GM19099 (cell line): ENCODE results near the gene PTPRE.

Source experiments
- POLR2A ChIP-seq: IDR thresholded peaks from 3 replicates; pipeline ENCODE4 v1.6.1; 2011; ENCODE audit warnings: low read depth; ENCODE audit not compliant: insufficient read length; ENCODE audit errors: extremely low read depth

Gene PTPRE

GRCh38 chr10:127984945-127985344, 78.0 kb downstream of the PTPRE start:
- no peak for TF ChIP-seq POLR2A

DNA sequence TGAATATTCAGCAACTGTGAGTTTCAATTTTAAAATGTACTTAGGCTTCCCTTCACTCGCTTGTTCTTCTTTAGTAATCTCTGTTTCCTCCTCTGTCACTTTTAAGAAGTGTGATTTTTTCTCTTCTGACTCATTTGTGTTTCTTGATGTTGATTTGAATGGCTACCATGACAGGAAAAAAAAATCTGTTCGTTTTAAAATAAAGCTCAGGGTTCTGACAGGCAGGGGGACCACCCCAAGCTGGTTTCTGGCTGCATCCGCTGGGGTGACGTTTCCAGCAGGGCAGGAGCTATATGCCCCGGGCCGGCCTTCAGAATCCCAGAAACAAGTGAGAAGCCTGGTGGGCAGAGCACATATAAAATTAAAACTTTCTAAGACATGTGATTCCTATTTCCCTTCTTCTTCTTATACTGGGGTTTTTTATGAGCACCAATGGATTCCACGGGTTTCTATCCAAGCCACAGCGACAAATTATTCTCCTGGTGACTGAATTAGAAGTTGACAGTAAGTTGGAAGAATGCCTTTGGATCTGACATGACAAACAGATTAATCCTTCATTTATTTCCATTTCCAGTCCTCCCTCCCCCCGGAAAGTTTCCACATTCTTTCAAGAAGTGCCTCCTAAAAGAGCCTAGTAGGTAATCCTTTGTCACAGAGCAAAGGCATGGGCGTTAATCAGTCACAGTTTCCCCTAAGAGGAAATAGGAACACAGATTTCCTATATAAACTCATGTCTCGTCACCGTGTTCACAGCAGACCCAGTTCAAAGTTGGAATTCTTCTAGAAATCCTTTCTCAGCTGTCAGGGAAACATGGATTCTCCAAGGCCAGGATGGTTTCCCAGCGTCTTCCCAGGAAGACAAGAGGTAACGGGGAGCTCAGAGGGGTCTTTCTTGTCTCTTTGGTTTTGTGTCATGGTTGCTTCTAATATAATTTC, 79.9 kb downstream of the PTPRE start:
- no peak for TF ChIP-seq POLR2A

GRCh38 chr10:127987467-127988380, 80.8 kb downstream of the PTPRE start:
- TF ChIP-seq POLR2A: no peak

GRCh38 chr10:127989481-127990012, 82.6 kb downstream of the PTPRE start:
- TF ChIP-seq POLR2A: no peak

DNA sequence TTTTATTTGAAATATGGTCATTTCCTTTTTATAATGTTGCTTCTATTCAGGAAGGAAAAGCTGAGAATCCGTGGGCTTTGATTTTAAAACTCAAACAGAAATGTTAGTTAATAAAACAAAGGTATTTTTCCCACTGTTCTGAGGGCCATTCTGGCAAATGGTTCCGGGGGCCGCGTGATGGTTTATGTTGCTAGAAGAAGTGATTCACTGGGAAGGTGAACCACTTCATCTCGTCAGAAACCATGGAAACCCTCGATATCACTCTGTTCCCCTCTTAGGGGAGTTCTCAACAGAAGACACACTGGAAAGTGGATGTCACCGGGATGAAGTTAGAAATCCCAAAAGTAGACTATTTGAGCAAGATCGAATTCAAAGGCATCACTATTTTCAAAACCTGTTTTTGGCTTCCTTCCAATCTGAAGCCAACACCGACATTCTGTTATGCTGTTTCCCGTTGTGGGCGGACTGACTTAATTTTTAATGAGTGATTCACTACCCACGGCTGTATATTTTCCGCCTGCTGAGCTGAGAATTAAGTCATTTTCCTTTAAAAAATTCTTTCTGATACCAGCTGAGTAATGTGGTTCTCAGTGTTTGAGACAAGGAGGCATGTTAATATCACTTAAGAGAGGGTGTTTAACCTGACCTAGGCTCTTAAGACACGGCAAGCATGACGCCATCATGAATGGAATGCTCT, 84.1 kb downstream of the PTPRE start:
- TF ChIP-seq POLR2A: no peak

DNA sequence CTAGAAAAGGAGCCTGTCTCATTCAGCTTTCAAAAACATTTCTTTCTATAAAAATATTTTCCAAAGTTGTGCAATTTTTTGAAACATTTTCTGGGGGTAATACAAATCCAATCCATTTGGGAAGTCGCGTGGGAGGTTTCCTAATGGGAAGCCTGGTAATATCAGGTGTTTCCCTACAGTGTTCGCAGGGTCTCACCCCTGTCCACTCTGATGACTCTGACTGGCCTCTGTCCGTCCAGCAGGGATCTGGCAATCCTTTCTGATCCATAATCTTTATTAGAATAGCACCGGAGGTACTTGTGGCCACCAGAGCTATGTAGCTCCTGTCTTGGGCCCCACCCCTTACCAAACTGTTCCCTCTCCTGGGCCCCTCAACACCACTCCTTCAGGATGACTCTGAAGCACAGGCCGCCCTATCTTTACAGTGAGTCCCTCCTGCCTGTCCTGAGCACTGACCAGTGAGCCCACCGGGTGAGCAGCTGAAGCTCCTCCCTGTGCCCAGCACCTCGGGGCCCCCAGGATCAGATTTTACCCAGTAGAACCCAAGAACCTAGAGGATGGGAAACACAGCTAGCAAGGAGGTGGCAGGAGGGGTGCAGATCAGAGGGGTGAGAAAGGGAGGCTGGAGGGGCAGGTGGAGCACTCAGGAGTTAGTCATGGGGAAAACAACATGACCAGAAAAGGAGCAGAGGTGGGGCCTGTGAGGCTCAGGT, 84.8 kb downstream of the PTPRE start:
- TF ChIP-seq POLR2A: no peak

DNA sequence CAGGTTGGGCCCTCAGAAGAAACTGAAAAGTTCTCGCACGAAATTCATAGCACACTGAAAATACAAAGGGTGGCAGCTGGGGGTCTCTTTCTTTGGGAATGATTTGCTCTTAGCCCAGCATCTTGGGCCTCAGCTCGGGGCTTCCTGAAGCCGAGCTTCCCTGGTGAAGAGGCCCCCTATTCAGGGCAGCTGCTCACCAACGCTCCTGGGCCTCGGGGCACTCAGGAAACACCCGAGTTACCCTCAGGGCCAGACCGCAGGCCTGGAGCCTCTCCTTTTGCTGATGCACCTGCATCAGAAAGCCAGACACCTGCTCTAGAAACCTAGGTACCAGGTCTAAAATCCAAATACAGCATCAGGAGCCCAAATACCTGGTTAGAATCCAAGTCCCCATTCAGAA, 85.5 kb downstream of the PTPRE start:
- no peak for TF ChIP-seq POLR2A

DNA sequence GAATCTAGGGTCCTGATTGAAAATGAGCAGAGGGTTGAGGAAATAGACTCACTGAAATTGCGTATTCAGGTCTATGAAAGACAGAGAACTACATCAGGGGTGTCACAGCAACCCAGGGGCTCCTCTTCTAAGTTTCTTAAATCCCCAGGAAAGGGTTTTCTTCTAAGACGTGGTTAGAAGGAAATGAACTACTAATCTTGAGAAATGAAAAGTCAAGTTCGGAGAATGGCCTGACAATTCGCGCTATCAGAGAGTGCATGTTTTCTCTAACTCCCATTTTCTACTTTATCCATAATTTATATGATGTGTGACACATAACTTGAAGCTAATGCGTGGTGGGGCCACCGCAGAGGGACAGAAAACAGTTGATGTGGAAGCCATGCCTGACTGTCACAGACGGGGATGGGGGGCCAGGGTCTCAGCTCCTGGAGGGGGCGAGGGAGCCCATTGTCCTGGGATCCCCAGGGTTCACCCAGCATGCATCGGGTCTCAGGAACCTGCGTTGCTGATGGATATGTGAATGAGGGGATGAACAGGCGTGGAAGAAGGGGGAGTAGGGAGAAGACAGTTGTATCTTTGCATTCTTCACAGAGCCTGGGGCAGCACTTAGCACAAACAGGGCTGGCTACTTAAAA, 86.3 kb downstream of the PTPRE start:
- TF ChIP-seq POLR2A: no peak

DNA sequence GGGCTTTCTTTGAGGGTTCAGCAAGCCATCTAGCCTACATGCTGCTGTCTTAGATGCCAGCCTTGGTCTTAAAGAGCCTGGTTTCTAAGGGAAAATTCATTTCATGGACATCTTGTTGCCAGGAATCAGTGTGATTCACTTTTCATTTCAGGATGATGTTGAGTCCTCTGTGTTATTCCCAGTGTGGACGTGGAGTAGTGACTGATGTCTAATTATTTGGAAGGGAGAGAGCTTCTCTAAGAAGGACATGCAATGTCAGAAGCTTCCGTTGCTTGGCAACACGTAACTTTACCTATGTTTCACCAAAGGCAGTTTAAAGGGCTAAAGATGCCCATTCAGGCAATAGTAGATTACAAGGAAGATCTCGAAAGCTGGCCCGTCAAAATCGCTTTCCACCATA, 89.0 kb downstream of the PTPRE start:
- no peak for TF ChIP-seq POLR2A

- TF ChIP-seq POLR2A: no peak
These were observed 89.7 kb downstream of the PTPRE start for GRCh38 chr10:127996586-127996985.

DNA sequence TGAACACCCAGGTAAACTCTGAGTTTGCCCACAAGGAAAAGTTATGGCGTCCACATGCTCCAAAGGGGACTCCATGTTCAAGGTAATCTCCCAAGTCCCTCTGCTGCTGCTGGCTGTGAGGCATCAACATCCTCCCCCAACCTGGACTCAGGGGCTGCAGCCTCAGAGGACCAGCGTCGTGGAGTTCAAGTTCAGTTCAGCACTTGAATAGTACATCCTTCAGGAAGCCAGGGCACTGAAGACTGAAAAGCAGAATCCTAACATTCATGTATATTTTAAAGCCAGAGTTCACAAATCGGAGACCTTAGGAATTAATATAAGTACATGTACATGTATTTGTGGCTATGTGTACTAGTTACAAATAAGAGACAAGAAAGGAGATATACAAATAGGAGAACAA, 90.4 kb downstream of the PTPRE start:
- no peak for TF ChIP-seq POLR2A

DNA sequence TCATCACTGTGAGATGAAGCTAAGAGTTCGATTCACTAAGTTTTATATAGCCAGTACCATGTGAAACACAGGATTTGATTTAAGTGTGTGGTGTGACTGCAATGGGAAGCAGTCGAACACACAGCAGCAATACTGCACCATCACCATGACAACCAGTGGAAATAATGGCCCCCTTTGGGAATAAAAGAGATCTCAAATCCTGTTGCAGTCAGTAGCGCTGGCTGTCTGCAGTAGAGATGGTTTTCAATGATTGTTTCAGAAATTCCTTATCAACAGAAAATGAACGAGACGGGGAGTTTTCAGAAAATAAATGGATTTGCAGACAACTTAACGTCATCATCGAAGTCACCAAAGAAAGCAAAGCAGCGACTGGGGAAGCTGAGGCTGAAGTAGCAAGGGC, 91.0 kb downstream of the PTPRE start:
- TF ChIP-seq POLR2A: no peak

GRCh38 chr10:127998501-127999144, 91.7 kb downstream of the PTPRE start:
- TF ChIP-seq POLR2A: no peak
